Activated naive CD4-positive, alpha-beta T cell treated with anti-CD3 and anti-CD28 coated beads for 36 hours (primary cell): ENCODE measurements around the gene GPR137C. TPM values are rescaled to one million over a fixed set of nuclear protein-coding genes. Genes with fewer than 3 reads are reported as not detected.

Experiments used
- total RNA-seq, 2 experiments: library from RNA; stranded (reverse); gene quantifications; one replicate each; pipeline ENCODE4 v1.2.3, GENCODE V29; 2021

The GPR137C gene
- total RNA-seq, 2 experiments from 2014 or later = 0.07 TPM; not detected in 1

Other genes starting within 250 kb of the GPR137C start
- 1 to 10 TPM in 1 of 2 experiments, under 1 TPM in 1; 0.67 to 1.2 TPM for gene PTGER2, start 238.5 kb upstream of the GPR137C start, total RNA-seq
- gene TXNDC16, start 331 bp upstream of the GPR137C start, total RNA-seq = 1 to 10 TPM; 4.5 to 4.6 TPM
- 10 to 100 TPM; 87.4 to 90.4 TPM for gene ERO1A, start 142.7 kb downstream of the GPR137C start, total RNA-seq
- gene PSMC6, start 154.4 kb downstream of the GPR137C start, total RNA-seq = 100 to 1,000 TPM; 103 to 114 TPM
- gene STYX, start 177.3 kb downstream of the GPR137C start, total RNA-seq = 10 to 100 TPM; 13.3 to 14.1 TPM
- 10 to 100 TPM; 26.1 to 26.9 TPM for gene GNPNAT1, start 238.8 kb downstream of the GPR137C start, total RNA-seq